HCT116 (cell line): ENCODE data around the gene RPS6KC1. TPM values are rescaled to one million over a fixed set of nuclear protein-coding genes. Genes with fewer than 3 reads are reported as not detected.

ENCODE experiments used
- ATAC-seq: fragments of 200-7000 bp; cut with Tn5 transposase; 2 replicates; pipeline ENCODE4 v1.9.1; 2020; ENCODE audit warnings: mild to moderate bottlenecking, moderate library complexity
- BruUV-seq: library from RNA; stranded (reverse); fragments of 400-500 nt; replicated peaks from 2 replicates; lab custom pipeline; 2021; lab: Mats Ljungman, UMichigan
- CTCF ChIA-PET: fragments of 300-600 bp; sonication (Branson Sonifier 250); formaldehyde crosslinking; loops from one replicate; lab custom pipeline; 2021; ENCODE audit warnings: antibody characterized with exemption; lab: Charles Lee
- POLR2A ChIA-PET: fragments of 300-600, 350-600 bp; sonication (Branson Sonifier 250); formaldehyde crosslinking; loops from one replicate; lab custom pipeline; 2021; ENCODE audit warnings: antibody characterized with exemption; lab: Charles Lee
- RAD21 ChIA-PET, 2 experiments: fragments of 300-600 bp; sonication (Branson Sonifier 250); formaldehyde crosslinking; loops; one replicate each; lab custom pipeline; 2023; ENCODE audit warnings: low total read pairs in 2 of 2; ENCODE audit not compliant: uncharacterized antibody in 2 of 2, unreplicated experiment in 2 of 2, low non-redundant PET in 1 of 2; lab: Charles Lee
- DNase-seq: peaks from one replicate; pipeline ENCODE4 v3.0.0-alpha.2; 2010; ENCODE audit warnings: low read depth, low spot score
- H2AFZ ChIP-seq: fragments of 200-600 bp; shearing (Covaris generic), sonication (generic); 2 replicates; pipeline ENCODE4 v1.6.1; 2017; ENCODE audit warnings: low read depth, mixed run types, mixed read lengths, antibody characterized with exemption, low read length; ENCODE audit not compliant: poor library complexity, severe bottlenecking
- H3K27ac ChIP-seq: 2 replicates; pipeline ENCODE4 v1.5.1; 2012; ENCODE audit warnings: low read depth, low read length
- H3K27me3 ChIP-seq: fragments of 200-600 bp; sonication (generic); 2 replicates; pipeline ENCODE4 v1.6.1; 2016; ENCODE audit warnings: mixed run types, low read length, mixed read lengths; ENCODE audit not compliant: insufficient read depth
- H3K36me3 ChIP-seq, 2 experiments: fragments of 200-500 bp in 1 of 2; fragments of 200-600 bp in 1 of 2; sonication (Bioruptor generic) in 1 of 2; sonication (generic) in 1 of 2; 2 replicates each; pipeline versions ENCODE4 v1.5.1 to v1.6.1; 2014 to 2016; ENCODE audit warnings: low read length in 2 of 2, inconsistent platforms in 1 of 2, mixed read lengths in 1 of 2, mixed run types in 1 of 2; ENCODE audit not compliant: insufficient read depth in 2 of 2, control insufficient read depth in 1 of 2
- H3K4me1 ChIP-seq, 2 experiments: fragments of 200-600 bp in 1 of 2; sonication (generic) in 1 of 2; 2 replicates each; pipeline versions ENCODE4 v1.5.1 to v1.6.1; 2012 to 2017; ENCODE audit warnings: low read length in 2 of 2, inconsistent platforms in 1 of 2, mild to moderate bottlenecking in 1 of 2, mixed read lengths in 1 of 2, mixed run types in 1 of 2, moderate library complexity in 1 of 2; ENCODE audit not compliant: insufficient read depth in 2 of 2, control insufficient read depth in 1 of 2
- H3K4me2 ChIP-seq: fragments of 200-600 bp; sonication (generic); 2 replicates; pipeline ENCODE4 v1.6.1; 2017; ENCODE audit warnings: mixed run types, low read length, mixed read lengths
- H3K4me3 ChIP-seq, 2 experiments: fragments of 200-600 bp in 1 of 2; sonication (generic) in 1 of 2; replicated peaks in 1 of 2; 2 replicates each; pipeline ENCODE4 v1.5.1; 2011 to 2016; ENCODE audit warnings: low read length in 2 of 2, control low read depth in 1 of 2, low read depth in 1 of 2, mild to moderate bottlenecking in 1 of 2, mixed read lengths in 1 of 2, mixed run types in 1 of 2
- H3K79me2 ChIP-seq: fragments of 200-600 bp; sonication (generic); 2 replicates; pipeline ENCODE4 v1.6.1; 2017; ENCODE audit warnings: mild to moderate bottlenecking, mixed run types, low read length, moderate library complexity, mixed read lengths; ENCODE audit not compliant: insufficient read depth
- H3K9ac ChIP-seq: fragments of 200-600 bp; sonication (generic); 2 replicates; pipeline ENCODE4 v1.6.1; 2016; ENCODE audit warnings: low read length, mixed read lengths
- H3K9me2 ChIP-seq: fragments of 200-600 bp; sonication (generic), shearing (Covaris generic); 2 replicates; pipeline ENCODE4 v1.6.1; 2017; ENCODE audit warnings: mixed run types, mild to moderate bottlenecking, moderate library complexity; ENCODE audit not compliant: insufficient read depth
- H3K9me3 ChIP-seq, 2 experiments: fragments of 200-500 bp in 1 of 2; fragments of 200-600 bp in 1 of 2; sonication (Bioruptor generic) in 1 of 2; sonication (generic) in 1 of 2; 2 replicates each; pipeline ENCODE4 v1.6.1; 2014 to 2017; ENCODE audit warnings: low read length in 2 of 2, mixed read lengths in 2 of 2, inconsistent platforms in 1 of 2, low read depth in 1 of 2, mild to moderate bottlenecking in 1 of 2, mixed run types in 1 of 2, moderate library complexity in 1 of 2; ENCODE audit not compliant: control insufficient read depth in 1 of 2, insufficient read depth in 1 of 2
- H4K20me1 ChIP-seq: fragments of 200-600 bp; sonication (generic), shearing (Covaris generic); 2 replicates; pipeline ENCODE4 v1.6.1; 2017; ENCODE audit warnings: mixed run types, mild to moderate bottlenecking, moderate library complexity; ENCODE audit not compliant: insufficient read depth
- EGR1 ChIP-seq: IDR thresholded peaks from 2 replicates; pipeline ENCODE4 v1.6.1; 2012; ENCODE audit warnings: low read depth
- EZH2phosphoT487 ChIP-seq: fragments of 200-600 bp; IDR thresholded peaks from 2 replicates; pipeline ENCODE4 v1.6.1; 2018; ENCODE audit warnings: antibody characterized with exemption, borderline replicate concordance
- FOSL1 ChIP-seq: IDR thresholded peaks from 2 replicates; pipeline ENCODE4 v1.6.1; 2012; ENCODE audit warnings: low read depth
- RAD21 ChIP-seq: IDR thresholded peaks from 2 replicates; pipeline ENCODE4 v1.6.1; 2012; ENCODE audit warnings: low read depth, mild to moderate bottlenecking
- SP1 ChIP-seq: IDR thresholded peaks from 2 replicates; pipeline ENCODE4 v1.6.1; 2012; ENCODE audit warnings: low read depth
- SRF ChIP-seq: IDR thresholded peaks from 2 replicates; pipeline ENCODE4 v1.6.1; 2012; ENCODE audit warnings: low read depth
- ZBTB33 ChIP-seq: IDR thresholded peaks from 2 replicates; pipeline ENCODE4 v1.6.1; 2011; ENCODE audit warnings: mild to moderate bottlenecking, low read length, moderate library complexity; ENCODE audit not compliant: insufficient replicate concordance; ENCODE audit errors: extremely low read depth
- ZFX ChIP-seq: fragments of 450-650 bp; IDR thresholded peaks from 2 replicates; pipeline ENCODE4 v1.6.1; 2017
- intact Hi-C: fragments of 100-400 bp; cut with micrococcal nuclease; formaldehyde crosslinking; loops from 2 replicates; pipeline ENCODE4 v1.10.0; 2022
- total RNA-seq: library from RNA; stranded (reverse); gene quantifications from one replicate; pipeline ENCODE4 v1.2.1, GENCODE V29; 2021; ENCODE audit not compliant: unreplicated experiment
- TF ChIP-seq, protein P1 (sequence below): IDR thresholded peaks from 2 replicates; pipeline ENCODE4 v1.6.1; 2012
- TF ChIP-seq, protein P2 (sequence below): IDR thresholded peaks from 2 replicates; pipeline ENCODE4 v1.6.1; 2012; ENCODE audit warnings: low read depth

RPS6KC1 gene
- total RNA-seq, 1 experiment from 2014 or later: 15.9 TPM

GRCh38 chr1:213303286-213303685 is 252.2 kb downstream of the RPS6KC1 start:
- no peaks in the 10 kb centered on the region for H3K27me3 ChIP-seq
- H3K9ac ChIP-seq: no peak overlapping the region
- H2AFZ ChIP-seq: no peak overlapping the region
- no TSS peak for BruUV-seq
- no peaks in the 10 kb centered on the region for H3K9me2 ChIP-seq
- ChIA-PET POLR2A (no interaction called here), RAD21 (no interaction called here), CTCF (no interaction called here)
- peak overlapping the region; percentile 42 for H3K4me2 ChIP-seq
- DNase-seq (no peak), ATAC-seq (peak; percentile 69)
- H3K27ac ChIP-seq: no peak overlapping the region
- no peak overlapping the region for H3K4me3 ChIP-seq
- TF ChIP-seq SP1: no peak
- no peak for TF ChIP-seq ZBTB33
- TF ChIP-seq, protein P1, sequence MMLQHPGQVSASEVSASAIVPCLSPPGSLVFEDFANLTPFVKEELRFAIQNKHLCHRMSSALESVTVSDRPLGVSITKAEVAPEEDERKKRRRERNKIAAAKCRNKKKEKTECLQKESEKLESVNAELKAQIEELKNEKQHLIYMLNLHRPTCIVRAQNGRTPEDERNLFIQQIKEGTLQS: no peak
- TF ChIP-seq ZFX: no peak
- H4K20me1 ChIP-seq: no peaks in the 10 kb centered on the region
- H3K79me2 ChIP-seq: no peaks in the 10 kb centered on the region
- H3K9me3 ChIP-seq: no peaks in the 10 kb centered on the region
- peaks cover 4 to 8% of the 10 kb centered on the region in 2 experiments; a peak in 3 of 4 replicates for H3K4me1 ChIP-seq
- no peaks in the 10 kb centered on the region for H3K36me3 ChIP-seq
- intact Hi-C loops: no loop called here

- H4K20me1 ChIP-seq: no peaks in the 10 kb centered on the region
- RAD21 ChIA-PET: no interaction called here
- no peaks in the 10 kb centered on the region for H3K79me2 ChIP-seq
- H3K27me3 ChIP-seq: no peaks in the 10 kb centered on the region
- BruUV-seq: no TSS peak
- H3K9me2 ChIP-seq: no peaks in the 10 kb centered on the region
- no peak overlapping the region for H3K9ac ChIP-seq
- no peak overlapping the region for H3K4me3 ChIP-seq
- no peak overlapping the region for H2AFZ ChIP-seq
- intact Hi-C loops: no loop called here
- no peaks in the 10 kb centered on the region for H3K36me3 ChIP-seq
- H3K4me1 ChIP-seq: no peaks in the 10 kb centered on the region
- DNase-seq (no peak), ATAC-seq (no peak)
- POLR2A ChIA-PET: no interaction called here
- H3K9me3 ChIP-seq: no peaks in the 10 kb centered on the region
- no peak overlapping the region for H3K27ac ChIP-seq
- no peak overlapping the region for H3K4me2 ChIP-seq
- TF ChIP-seq ZFX (no peak), SRF (no peak), FOSL1 (no peak), RAD21 (no peak), EZH2phosphoT487 (no peak), EGR1 (no peak), SP1 (no peak)
- TF ChIP-seq, protein P2, sequence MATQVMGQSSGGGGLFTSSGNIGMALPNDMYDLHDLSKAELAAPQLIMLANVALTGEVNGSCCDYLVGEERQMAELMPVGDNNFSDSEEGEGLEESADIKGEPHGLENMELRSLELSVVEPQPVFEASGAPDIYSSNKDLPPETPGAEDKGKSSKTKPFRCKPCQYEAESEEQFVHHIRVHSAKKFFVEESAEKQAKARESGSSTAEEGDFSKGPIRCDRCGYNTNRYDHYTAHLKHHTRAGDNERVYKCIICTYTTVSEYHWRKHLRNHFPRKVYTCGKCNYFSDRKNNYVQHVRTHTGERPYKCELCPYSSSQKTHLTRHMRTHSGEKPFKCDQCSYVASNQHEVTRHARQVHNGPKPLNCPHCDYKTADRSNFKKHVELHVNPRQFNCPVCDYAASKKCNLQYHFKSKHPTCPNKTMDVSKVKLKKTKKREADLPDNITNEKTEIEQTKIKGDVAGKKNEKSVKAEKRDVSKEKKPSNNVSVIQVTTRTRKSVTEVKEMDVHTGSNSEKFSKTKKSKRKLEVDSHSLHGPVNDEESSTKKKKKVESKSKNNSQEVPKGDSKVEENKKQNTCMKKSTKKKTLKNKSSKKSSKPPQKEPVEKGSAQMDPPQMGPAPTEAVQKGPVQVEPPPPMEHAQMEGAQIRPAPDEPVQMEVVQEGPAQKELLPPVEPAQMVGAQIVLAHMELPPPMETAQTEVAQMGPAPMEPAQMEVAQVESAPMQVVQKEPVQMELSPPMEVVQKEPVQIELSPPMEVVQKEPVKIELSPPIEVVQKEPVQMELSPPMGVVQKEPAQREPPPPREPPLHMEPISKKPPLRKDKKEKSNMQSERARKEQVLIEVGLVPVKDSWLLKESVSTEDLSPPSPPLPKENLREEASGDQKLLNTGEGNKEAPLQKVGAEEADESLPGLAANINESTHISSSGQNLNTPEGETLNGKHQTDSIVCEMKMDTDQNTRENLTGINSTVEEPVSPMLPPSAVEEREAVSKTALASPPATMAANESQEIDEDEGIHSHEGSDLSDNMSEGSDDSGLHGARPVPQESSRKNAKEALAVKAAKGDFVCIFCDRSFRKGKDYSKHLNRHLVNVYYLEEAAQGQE: no peak
- CTCF ChIA-PET: no interaction called here
Observed at GRCh38 chr1:213315571-213315970, 264.5 kb downstream of the RPS6KC1 start.
